Measurements from ENCODE around the gene IL12RB1.

Gene IL12RB1

GRCh38 chr19:18086590-18087138 is at the start of gene IL12RB1:
IL12RB1 (minus strand) TSS chr19:18086934; CDS start chr19:18086823, 111 bp downstream.
- H3K9me3 ChIP-seq (ENCODE audit: insufficient read depth, low read length): no peaks in the 10 kb centered on the region
- peak within 1 kb of the TSS; percentile 70 for H3K9ac ChIP-seq (ENCODE audit: low read length)
- TF ChIP-seq EZH2phosphoT487 (IDR thresholded peaks at IDR 0.05; ENCODE audit: low read depth) (no peak), CTCF (IDR thresholded peaks at IDR 0.05; ENCODE audit: low read depth, low read length) (no peak)
- H3K27ac ChIP-seq (ENCODE audit: low read length): peak within 1 kb of the TSS; percentile 40
- peak within 1 kb of the TSS; percentile 86 for H3K4me2 ChIP-seq (ENCODE audit: low read length)
- H3K4me3 ChIP-seq (ENCODE audit: low read length): peak within 1 kb of the TSS; percentile 75
- H3K79me2 ChIP-seq (ENCODE audit: low read length): no peaks in the 10 kb centered on the region
- H3K27me3 ChIP-seq (ENCODE audit: low read depth, low read length): no peaks in the 10 kb centered on the region
- H2AFZ ChIP-seq (ENCODE audit: low read depth, low read length): peak within 1 kb of the TSS; percentile 74
- no peaks in the 10 kb centered on the region for H4K20me1 ChIP-seq (ENCODE audit: insufficient read depth, low read length)
- H3K4me1 ChIP-seq (ENCODE audit: low read length): peaks cover 48% of the 10 kb centered on the region
- no peaks in the 10 kb centered on the region for H3K36me3 ChIP-seq (replicated peaks; ENCODE audit: low read depth, low read length)

GRCh38 chr19:18135712-18136584 is 49.2 kb upstream of the IL12RB1 start:
- no peaks in the 10 kb centered on the region for H3K4me1 ChIP-seq (ENCODE audit: low read length)
- no peak overlapping the region for H3K9ac ChIP-seq (ENCODE audit: low read length)
- H3K79me2 ChIP-seq (ENCODE audit: low read length): no peaks in the 10 kb centered on the region
- no peaks in the 10 kb centered on the region for H3K9me3 ChIP-seq (ENCODE audit: insufficient read depth, low read length)
- no peaks in the 10 kb centered on the region for H4K20me1 ChIP-seq (ENCODE audit: insufficient read depth, low read length)
- H2AFZ ChIP-seq (ENCODE audit: low read depth, low read length): no peak overlapping the region
- H3K36me3 ChIP-seq (replicated peaks; ENCODE audit: low read depth, low read length): peaks cover 51% of the 10 kb centered on the region
- H3K4me3 ChIP-seq (ENCODE audit: low read length): no peak overlapping the region
- no peak overlapping the region for H3K27ac ChIP-seq (ENCODE audit: low read length)
- TF ChIP-seq CTCF (IDR thresholded peaks at IDR 0.05; ENCODE audit: low read depth, low read length): no peak
- no peak for TF ChIP-seq EZH2phosphoT487 (IDR thresholded peaks at IDR 0.05; ENCODE audit: low read depth)
- H3K27me3 ChIP-seq (ENCODE audit: low read depth, low read length): no peaks in the 10 kb centered on the region
- no peak overlapping the region for H3K4me2 ChIP-seq (ENCODE audit: low read length)

- no peaks in the 10 kb centered on the region for H3K27me3 ChIP-seq (ENCODE audit: low read depth, low read length)
- H4K20me1 ChIP-seq (ENCODE audit: insufficient read depth, low read length): no peaks in the 10 kb centered on the region
- no peak overlapping the region for H3K9ac ChIP-seq (ENCODE audit: low read length)
- no peaks in the 10 kb centered on the region for H3K9me3 ChIP-seq (ENCODE audit: insufficient read depth, low read length)
- H3K36me3 ChIP-seq (replicated peaks; ENCODE audit: low read depth, low read length): peaks cover 57% of the 10 kb centered on the region
- H2AFZ ChIP-seq (ENCODE audit: low read depth, low read length): no peak overlapping the region
- no peaks in the 10 kb centered on the region for H3K79me2 ChIP-seq (ENCODE audit: low read length)
- H3K4me1 ChIP-seq (ENCODE audit: low read length): no peaks in the 10 kb centered on the region
- H3K27ac ChIP-seq (ENCODE audit: low read length): no peak overlapping the region
- no peak overlapping the region for H3K4me2 ChIP-seq (ENCODE audit: low read length)
- H3K4me3 ChIP-seq (ENCODE audit: low read length): no peak overlapping the region
- TF ChIP-seq CTCF (IDR thresholded peaks at IDR 0.05; ENCODE audit: low read depth, low read length) (no peak), EZH2phosphoT487 (IDR thresholded peaks at IDR 0.05; ENCODE audit: low read depth) (no peak)
Measured at GRCh38 chr19:18131841-18132596, 45.3 kb upstream of the IL12RB1 start.

Data from OCI-LY3 (cell line).